WI38 (cell line): ENCODE results near the gene AKR1C3.

Source experiments
- H3K4me3 ChIP-seq: 2 replicates; pipeline ENCODE4 v1.5.1; 2011; ENCODE audit warnings: low read depth, mild to moderate bottlenecking, control low read depth, low read length
- TF ChIP-seq, protein P1 (sequence below): IDR thresholded peaks from 2 replicates; pipeline ENCODE4 v1.5.1; 2012; ENCODE audit warnings: low read depth, mild to moderate bottlenecking, control low read depth, low read length

AKR1C3 gene

GRCh38 chr10:5147255-5147980 lies 53.2 kb downstream of the AKR1C3 start:
- no peak overlapping the region for H3K4me3 ChIP-seq
- TF ChIP-seq, protein P1, sequence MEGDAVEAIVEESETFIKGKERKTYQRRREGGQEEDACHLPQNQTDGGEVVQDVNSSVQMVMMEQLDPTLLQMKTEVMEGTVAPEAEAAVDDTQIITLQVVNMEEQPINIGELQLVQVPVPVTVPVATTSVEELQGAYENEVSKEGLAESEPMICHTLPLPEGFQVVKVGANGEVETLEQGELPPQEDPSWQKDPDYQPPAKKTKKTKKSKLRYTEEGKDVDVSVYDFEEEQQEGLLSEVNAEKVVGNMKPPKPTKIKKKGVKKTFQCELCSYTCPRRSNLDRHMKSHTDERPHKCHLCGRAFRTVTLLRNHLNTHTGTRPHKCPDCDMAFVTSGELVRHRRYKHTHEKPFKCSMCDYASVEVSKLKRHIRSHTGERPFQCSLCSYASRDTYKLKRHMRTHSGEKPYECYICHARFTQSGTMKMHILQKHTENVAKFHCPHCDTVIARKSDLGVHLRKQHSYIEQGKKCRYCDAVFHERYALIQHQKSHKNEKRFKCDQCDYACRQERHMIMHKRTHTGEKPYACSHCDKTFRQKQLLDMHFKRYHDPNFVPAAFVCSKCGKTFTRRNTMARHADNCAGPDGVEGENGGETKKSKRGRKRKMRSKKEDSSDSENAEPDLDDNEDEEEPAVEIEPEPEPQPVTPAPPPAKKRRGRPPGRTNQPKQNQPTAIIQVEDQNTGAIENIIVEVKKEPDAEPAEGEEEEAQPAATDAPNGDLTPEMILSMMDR = no peak

GRCh38 chr10:5147981-5148677 lies 53.9 kb downstream of the AKR1C3 start:
- no peak overlapping the region for H3K4me3 ChIP-seq
- TF ChIP-seq, protein P1 = no peak

DNA sequence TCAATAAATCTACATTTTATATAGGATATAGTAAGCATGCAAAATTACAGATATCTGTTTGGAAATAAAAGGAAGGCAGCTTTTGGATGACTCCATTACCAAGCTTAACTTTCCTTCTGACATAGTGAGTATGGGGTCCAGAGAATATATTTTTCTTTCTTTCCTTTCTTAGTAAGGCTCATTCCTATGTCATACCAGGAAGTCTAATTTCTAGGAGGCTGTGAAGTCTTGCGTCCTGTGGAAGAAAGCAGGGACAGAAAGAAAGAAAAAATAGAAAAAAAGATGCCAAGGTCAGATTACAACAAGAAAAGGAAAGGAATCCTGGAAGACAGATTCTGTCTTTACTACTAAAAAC lies 54.4 kb downstream of the AKR1C3 start:
- TF ChIP-seq, protein P1 = no peak
- H3K4me3 ChIP-seq = no peak overlapping the region

- no peak overlapping the region for H3K4me3 ChIP-seq
- TF ChIP-seq, protein P1 = no peak
These were observed 56.9 kb downstream of the AKR1C3 start for GRCh38 chr10:5151076-5151475.

- TF ChIP-seq, protein P1 = no peak
- H3K4me3 ChIP-seq = no peak overlapping the region
These were observed 61.7 kb downstream of the AKR1C3 start for GRCh38 chr10:5155951-5156350.
